RPMI8226 (cell line): ENCODE results near the gene CELSR1.

Experiments
- DNase-seq: peaks from one replicate; pipeline ENCODE4 v3.0.0-alpha.2; 2015

The CELSR1 gene

GRCh38 chr22:46392137-46392844, 145.1 kb downstream of the CELSR1 start:
- no peak for DNase-seq

GRCh38 chr22:46391486-46392136, 145.8 kb downstream of the CELSR1 start:
- DNase-seq: no peak

- DNase-seq: peak; percentile 59
Observed at GRCh38 chr22:46390652-46391301, 146.6 kb downstream of the CELSR1 start.

GRCh38 chr22:46390105-46390651, 147.2 kb downstream of the CELSR1 start:
- no peak for DNase-seq

DNA sequence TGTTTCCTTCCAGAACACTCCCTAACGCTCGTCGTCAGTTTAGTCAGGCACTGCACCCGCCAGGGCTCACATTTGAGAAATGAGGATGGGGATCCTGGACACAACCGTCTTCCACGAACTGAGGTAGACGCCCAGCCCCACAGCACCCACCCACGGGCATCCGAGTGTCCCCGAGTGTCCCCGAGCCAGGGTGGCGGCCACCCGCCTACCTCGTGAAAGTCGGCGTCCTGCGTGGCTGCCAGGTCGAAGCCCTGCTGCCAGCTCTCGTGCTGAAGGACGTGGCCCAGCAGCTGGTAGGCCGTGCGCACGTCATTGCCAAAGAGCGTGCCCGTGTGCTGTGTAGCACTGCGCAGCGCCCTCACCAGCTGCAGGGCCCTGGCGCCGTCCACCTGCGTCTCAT, 148.3 kb downstream of the CELSR1 start:
- no peak for DNase-seq

- no peak for DNase-seq
Observed at GRCh38 chr22:46388647-46389046, 148.8 kb downstream of the CELSR1 start.

DNA sequence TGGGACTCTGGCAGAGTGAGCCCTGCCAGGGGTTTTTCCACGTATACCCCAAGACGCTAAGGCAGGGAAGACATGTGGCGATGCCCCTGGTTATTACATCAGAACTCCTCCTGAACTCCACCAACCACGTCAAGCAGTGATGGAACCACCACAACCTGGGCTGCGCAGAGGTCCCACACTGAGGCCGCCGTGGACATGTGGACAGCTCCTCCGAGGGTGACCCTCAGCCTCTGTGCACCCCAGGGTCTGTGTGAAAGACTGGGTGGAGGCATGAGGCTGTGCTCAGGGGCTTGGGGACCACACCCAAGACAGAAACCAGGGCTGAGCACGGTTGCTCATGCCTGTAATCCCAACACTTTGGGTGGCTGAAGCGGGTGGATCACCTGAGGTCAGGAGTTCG, 149.7 kb downstream of the CELSR1 start:
- DNase-seq: no peak

GRCh38 chr22:46386312-46386711, 151.1 kb downstream of the CELSR1 start:
- no peak for DNase-seq

- DNase-seq: no peak
Observed at GRCh38 chr22:46382524-46382923, 154.9 kb downstream of the CELSR1 start.

- DNase-seq: no peak
Observed at GRCh38 chr22:46381731-46382130, 155.7 kb downstream of the CELSR1 start.

GRCh38 chr22:46381142-46381541, 156.3 kb downstream of the CELSR1 start:
- DNase-seq: no peak

DNA sequence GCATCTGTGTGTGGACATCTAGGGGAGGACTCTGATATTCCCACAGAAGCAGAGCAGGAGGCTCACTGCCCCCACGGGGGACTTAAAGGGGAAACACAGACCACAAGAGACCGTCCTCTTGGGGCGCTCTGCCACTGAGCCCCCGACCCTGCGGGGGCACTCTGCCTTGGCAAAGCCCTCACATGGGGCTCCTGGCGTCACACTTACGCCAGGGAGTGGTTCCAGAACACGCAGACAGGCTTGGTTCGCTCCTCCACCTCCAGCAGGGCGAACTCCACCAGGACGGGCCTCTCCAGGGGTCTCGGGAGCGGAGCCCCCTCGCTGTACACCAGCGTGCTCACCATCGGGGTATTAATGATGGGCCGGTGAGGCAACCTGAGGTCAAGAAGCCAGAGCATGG, 156.8 kb downstream of the CELSR1 start:
- no peak for DNase-seq

DNA sequence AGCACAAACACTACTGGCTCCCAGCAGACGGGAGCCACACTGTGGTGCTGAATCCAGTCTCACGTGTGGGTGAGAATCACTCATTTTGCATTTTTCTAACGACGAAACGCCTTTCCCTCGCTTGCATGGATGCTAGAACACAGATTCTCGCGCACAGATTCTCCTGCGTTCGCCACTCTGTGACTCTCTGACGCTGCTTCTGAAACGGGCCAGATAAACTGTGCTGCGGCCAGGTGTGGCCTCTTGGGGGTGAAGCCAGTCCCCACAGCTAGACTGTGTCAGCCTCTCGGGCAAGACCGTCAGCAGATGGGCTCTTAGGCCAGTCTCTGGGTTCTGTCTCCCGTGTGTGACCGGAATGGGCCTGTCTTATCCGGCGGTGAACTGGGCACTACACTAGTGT, 157.4 kb downstream of the CELSR1 start:
- DNase-seq: no peak

- peak; percentile 18 for DNase-seq
Observed at GRCh38 chr22:46379066-46379930, 158.1 kb downstream of the CELSR1 start.

- no peak for DNase-seq
Observed at GRCh38 chr22:46378426-46379065, 158.9 kb downstream of the CELSR1 start.

DNA sequence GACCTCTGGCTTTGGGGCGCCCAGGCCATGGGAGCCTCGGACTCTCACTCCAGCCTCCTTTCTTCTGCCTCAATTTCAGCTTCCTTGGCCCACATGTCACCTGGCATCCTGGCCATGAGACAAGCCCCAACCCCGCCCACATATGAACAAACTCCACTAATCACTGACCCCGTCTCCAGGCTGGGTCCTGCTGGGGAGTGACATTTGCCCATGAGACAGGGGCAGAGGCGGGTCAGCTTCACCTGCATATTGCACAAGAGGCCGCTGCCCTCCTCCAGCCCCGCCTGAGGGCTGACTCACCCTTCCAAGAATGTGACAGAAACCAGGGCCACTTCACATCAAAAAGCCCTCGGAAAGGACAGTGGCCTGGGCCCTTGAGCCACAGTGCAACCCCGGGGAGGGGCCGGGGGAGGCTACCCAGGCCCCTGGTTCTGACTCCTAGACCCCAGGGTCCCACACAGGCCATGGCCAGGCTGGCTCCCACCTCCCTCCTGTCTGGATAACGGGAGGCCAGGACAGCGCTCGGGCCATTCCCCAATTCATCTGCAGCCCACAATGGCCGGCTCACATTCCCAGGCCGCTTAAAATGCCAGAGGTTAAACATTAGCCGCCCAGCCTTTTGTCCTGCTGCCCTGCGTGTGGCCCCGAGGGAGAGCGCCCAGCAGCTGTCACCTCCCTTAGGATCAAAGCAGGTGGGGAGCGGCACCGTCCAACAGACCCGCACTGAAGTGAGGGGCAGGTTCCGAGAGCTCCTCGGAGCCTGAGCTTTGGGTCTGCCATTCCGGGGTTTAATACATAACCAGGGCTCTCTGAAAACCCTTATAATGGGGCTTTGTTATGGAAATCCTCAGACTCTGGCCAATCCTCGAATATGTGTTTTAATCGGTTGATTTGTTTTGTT, 159.6 kb downstream of the CELSR1 start:
- peak; percentile 24 for DNase-seq

DNA sequence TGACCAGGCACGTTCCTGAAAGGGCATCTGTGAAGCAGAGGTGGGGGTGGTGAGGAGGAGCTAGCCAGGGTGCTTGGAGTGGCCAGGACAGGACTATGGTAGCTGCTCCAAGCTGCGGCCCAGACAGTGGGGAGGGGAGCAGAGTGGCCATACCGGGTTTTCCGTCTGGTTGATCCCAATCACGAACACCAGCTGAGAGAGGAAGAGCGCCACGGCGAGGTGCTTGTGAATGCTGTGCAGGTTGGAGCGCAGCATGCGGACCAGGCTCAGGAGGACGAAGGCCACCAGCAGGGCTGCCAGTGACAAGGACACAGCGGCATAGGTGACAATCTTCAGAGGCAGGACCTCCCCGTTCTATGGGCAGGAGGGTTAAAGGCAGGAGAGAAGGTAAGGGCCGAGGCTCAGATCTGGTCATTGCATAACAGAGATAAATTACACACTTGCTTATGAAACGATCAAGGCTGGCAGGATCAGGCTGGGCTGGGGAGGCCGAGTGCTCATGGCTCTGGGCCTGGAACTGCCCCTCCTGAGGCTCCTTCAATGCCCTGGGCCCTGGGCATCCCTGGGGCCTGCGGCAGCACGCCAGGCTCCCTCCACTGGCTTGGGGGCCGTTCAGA, 160.4 kb downstream of the CELSR1 start:
- DNase-seq: no peak

- DNase-seq: no peak
Observed at GRCh38 chr22:46376111-46376510, 161.3 kb downstream of the CELSR1 start.

DNA sequence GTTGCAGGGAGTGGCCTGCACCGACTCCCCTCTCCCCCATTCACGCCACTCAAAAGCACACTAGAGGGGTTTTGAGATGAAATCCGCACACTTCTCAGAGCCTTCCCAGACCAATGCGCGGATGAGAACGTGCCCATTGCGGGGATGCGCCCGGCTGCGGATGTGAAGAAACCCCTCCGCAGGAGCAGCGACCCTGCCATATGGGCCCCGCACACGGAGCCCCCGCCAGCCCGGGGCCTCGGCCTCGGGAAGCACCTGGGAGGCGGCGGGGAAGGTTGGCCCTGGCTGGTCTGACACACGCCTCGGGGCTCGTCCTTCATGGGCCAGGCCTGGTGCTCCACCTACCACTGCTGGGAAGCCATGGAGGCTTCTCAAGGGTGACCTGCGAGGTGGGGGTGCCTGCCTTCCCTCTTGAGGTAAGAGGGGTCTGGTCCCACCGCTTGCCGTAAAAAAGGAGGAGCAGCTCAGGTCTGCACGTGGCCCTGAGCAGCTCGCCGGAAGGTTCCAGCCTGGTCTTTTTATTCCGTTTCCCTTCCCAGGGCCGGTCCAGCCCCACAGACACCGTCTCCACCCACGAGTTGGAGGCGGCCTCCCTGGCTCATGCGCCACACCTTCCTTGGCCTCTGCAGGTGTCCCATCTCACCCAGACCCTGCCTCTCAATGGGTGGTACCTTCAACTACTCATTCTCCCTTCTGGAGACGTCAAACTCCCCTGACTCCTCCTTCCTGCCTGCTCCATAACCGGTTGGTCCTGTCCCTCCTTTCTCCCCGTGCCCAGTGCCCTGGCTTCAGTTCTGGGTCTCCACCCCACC, 162.6 kb downstream of the CELSR1 start:
- DNase-seq: no peak
